ENCODE measurements around the gene SCN8A. TPM values are rescaled to one million over a fixed set of nuclear protein-coding genes. Genes with fewer than 3 reads are reported as not detected.

The SCN8A gene
- total RNA-seq, 4 donors from 2014 or later, result 0.08 to 0.62 (median 0.58) TPM

- Histone ChIP-seq H3K4me3 (no peak overlapping the region), H3K27ac (no peak overlapping the region), H3K4me1 (no peaks in the 10 kb centered on the region), H3K9me3 (peaks cover 8% of the 10 kb centered on the region), H3K36me3 (no peaks in the 10 kb centered on the region), H3K27me3 (peaks cover 9% of the 10 kb centered on the region)
- TF ChIP-seq CTCF (IDR thresholded peaks at IDR 0.05) (no peak), POLR2AphosphoS5 (IDR thresholded peaks at IDR 0.05) (no peak), POLR2A (IDR thresholded peaks at IDR 0.05) (no peak), EP300 (IDR thresholded peaks at IDR 0.05) (no peak)
- 86% methylated on average over 6 of the region's 6 CpGs for WGBS
- DNase-seq (ENCODE audit: low spot score in 2 of 2), result no peak
These were observed 11.6 kb upstream of the SCN8A start for GRCh38 chr12:51579321-51579850.

- peaks cover 3% of the 10 kb centered on the region for H3K9me3 ChIP-seq
- no peak for DNase-seq (ENCODE audit: low spot score in 2 of 2)
- peaks cover 13% of the 10 kb centered on the region for H3K4me1 ChIP-seq
- no peak overlapping the region for H3K27ac ChIP-seq
- H3K36me3 ChIP-seq, result no peaks in the 10 kb centered on the region
- WGBS, result 82% methylated on average over 5 of the region's 5 CpGs
- peaks cover 65% of the 10 kb centered on the region for H3K27me3 ChIP-seq
- no peak for TF ChIP-seq CTCF (IDR thresholded peaks at IDR 0.05)
- no peak overlapping the region for H3K4me3 ChIP-seq
These were observed 2.0 kb upstream of the SCN8A start for GRCh38 chr12:51589060-51589459.

- WGBS, result 85% methylated on average over 13 of the region's 13 CpGs
- Histone ChIP-seq H3K36me3 (no peaks in the 10 kb centered on the region), H3K4me3 (no peak overlapping the region), H3K27ac (no peak overlapping the region), H3K4me1 (peaks cover 13% of the 10 kb centered on the region), H3K9me3 (peaks cover 3% of the 10 kb centered on the region), H3K27me3 (peaks cover 66% of the 10 kb centered on the region)
- no peak for DNase-seq (ENCODE audit: low spot score in 2 of 2)
- no peak for TF ChIP-seq POLR2A (IDR thresholded peaks at IDR 0.05)
- TF ChIP-seq POLR2AphosphoS5 (IDR thresholded peaks at IDR 0.05), result no peak
- no peak for TF ChIP-seq EP300 (IDR thresholded peaks at IDR 0.05)
- TF ChIP-seq CTCF (IDR thresholded peaks at IDR 0.05), result no peak
These were observed 1.4 kb upstream of the SCN8A start for GRCh38 chr12:51589557-51590176.

GRCh38 chr12:51590347-51591015, 552 bp upstream of the SCN8A start:
- H3K27ac ChIP-seq, result no peak overlapping the region

More at GRCh38 chr12:51590347-51591015, 552 bp upstream of the SCN8A start:
- Histone ChIP-seq H3K4me1 (peaks cover 13% of the 10 kb centered on the region), H3K36me3 (no peaks in the 10 kb centered on the region), H3K9me3 (peaks cover 3% of the 10 kb centered on the region), H3K27me3 (peaks cover 61% of the 10 kb centered on the region), H3K4me3 (peak overlapping the region; percentile 51)
- WGBS, result 14% methylated on average over 7 of the region's 67 CpGs
- TF ChIP-seq EP300 (IDR thresholded peaks at IDR 0.05) (no peak), POLR2AphosphoS5 (IDR thresholded peaks at IDR 0.05) (no peak), CTCF (IDR thresholded peaks at IDR 0.05) (no peak), POLR2A (IDR thresholded peaks at IDR 0.05) (no peak)
- no peak for DNase-seq (ENCODE audit: low spot score in 2 of 2)
